ENCODE measurements around the gene NDUFAF4.

The NDUFAF4 gene

DNA sequence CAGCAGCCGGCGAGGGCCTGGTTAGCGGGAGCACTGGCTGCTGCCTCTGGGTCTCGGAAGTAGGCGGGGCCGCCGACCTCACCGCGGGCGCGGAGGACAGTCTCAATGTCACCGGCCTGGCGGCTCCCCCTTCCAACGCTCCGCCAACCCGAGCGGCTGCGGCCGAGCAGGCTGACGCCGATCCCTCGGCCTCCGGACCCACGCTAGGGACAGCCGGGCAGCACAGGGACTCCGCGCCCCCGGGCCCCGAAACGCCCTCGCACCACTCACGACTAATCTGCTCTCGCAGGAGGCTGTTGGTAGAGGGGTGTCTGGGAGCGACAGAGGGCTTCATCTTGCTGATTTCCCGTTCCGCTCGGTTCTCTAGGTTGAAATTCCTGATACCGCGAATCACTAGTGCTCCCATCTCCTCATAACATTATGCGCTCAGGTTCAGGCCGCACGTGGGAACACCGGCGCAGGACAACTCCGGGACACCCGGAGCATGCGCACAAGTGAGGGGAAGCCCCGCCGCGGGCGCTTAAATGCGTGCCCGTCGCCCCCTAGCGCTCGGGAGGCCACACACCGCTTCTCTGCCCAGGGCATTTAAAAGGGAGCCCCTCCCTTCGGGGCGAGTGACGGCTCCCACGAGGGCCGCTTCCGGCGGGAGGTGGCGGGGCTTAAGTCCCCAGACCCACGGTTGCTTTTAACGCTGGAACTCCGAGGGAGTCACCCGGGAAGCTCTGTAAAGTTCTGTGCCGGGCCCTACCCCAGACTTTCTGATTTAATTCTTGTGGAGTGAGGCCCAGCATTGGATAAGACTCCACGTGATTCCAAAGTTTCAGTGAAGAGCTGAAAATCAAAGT, at the start of gene NDUFAF4:
TSS of gene NDUFAF4 (minus strand) at position 496 of the 845 bp plus-strand sequence. CDS start at position 406, 90 bp downstream.
- DNase-seq (ENCODE audit: low spot score), result peak; percentile 95
- Mint-ChIP-seq H3K4me3 (peak within 1 kb of the TSS; percentile 83), H3K9me3 (no peaks in the 10 kb centered on the region), H3K4me1 (ENCODE audit: low read depth) (peaks cover 16% of the 10 kb centered on the region), H3K27me3 (ENCODE audit: low read depth) (peaks cover 5% of the 10 kb centered on the region), H3K27ac (peak within 1 kb of the TSS; percentile 94), H3K36me3 (ENCODE audit: low read depth) (peaks cover 14% of the 10 kb centered on the region)

DNA sequence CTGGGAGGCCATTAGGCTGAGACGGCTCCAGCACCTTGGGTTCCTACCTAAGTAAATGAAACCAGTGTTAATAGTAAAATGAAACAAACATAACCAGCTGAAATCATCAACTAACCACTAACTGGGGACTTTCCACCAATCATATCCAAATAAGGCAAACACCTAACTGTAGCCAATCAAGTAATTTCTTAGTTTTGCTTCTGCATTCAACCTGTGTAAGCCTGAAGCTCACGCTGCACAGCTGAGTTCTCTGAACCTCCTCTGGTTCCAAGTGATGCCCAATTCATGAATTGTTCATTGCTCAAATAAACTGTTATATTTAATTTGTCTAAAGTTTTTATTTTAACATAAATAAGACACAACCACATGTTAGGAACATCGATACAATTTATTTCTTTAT, 49.4 kb upstream of the NDUFAF4 start:
- no peak for DNase-seq (ENCODE audit: low spot score)
- peaks cover 9% of the 10 kb centered on the region for H3K4me1 Mint-ChIP-seq (ENCODE audit: low read depth)

DNA sequence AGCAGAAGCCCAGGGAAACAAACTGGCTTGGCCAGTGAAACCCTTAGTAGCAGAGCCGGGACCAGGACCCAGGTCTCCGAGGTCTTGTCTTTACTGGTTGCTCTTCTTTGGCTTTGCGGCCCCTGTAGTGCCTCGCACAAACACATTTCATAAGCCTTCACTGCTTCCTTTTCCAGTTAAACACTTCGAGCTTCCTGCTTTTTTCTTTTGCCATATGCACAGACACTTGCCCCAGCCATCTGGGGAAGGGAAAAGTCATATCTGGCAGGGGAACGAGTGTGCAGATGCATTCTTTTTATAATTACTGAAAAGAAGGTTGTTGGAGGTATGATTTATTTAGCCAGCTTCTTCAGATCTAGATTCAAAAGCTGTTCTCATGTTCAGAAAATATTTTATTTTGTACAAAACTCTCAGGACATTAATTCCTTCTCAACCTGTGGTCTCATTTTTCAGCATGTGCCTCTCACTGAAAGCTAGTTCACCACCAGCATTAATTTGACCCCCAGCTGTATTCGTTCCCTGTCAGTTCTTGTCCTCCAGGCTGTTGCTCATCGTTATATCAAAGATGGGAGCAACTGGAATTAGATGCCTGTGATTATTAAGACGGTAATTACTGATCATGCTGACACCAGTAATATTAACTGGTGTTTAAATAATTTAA, 46.0 kb upstream of the NDUFAF4 start:
- H3K27ac Mint-ChIP-seq, result no peak overlapping the region
- no peak overlapping the region for H3K4me3 Mint-ChIP-seq
- no peak for DNase-seq (ENCODE audit: low spot score)
- no peaks in the 10 kb centered on the region for H3K27me3 Mint-ChIP-seq (ENCODE audit: low read depth)
- H3K4me1 Mint-ChIP-seq (ENCODE audit: low read depth), result peaks cover 23% of the 10 kb centered on the region
- no peaks in the 10 kb centered on the region for H3K9me3 Mint-ChIP-seq
- peaks cover 3% of the 10 kb centered on the region for H3K36me3 Mint-ChIP-seq (ENCODE audit: low read depth)

More for the DNA sequence above, 49.4 kb upstream of the NDUFAF4 start:
- Mint-ChIP-seq H3K27ac (no peak overlapping the region), H3K27me3 (ENCODE audit: low read depth) (no peaks in the 10 kb centered on the region), H3K9me3 (no peaks in the 10 kb centered on the region), H3K4me3 (no peak overlapping the region), H3K36me3 (ENCODE audit: low read depth) (peaks cover 3% of the 10 kb centered on the region)

DNA sequence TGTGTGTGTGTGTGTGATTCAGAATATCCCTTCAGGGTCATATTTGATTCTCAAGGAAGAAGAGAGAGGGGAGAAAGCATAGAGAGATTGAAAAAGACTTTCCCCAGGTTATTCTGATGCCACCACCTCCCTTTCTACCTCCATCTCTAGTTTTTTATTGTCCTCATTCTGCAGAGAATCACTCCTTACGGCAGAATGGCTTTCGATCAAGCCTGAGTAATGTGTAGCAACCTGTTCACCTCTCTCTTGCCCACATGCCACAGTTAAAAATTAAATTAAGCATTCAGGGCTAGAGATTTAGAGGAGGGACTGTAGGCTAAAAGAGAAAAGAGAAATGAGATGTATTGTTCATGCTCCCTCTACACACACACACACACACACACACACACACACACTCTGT, 45.0 kb upstream of the NDUFAF4 start:
- Mint-ChIP-seq H3K27ac (no peak overlapping the region), H3K4me3 (no peak overlapping the region), H3K27me3 (ENCODE audit: low read depth) (no peaks in the 10 kb centered on the region), H3K4me1 (ENCODE audit: low read depth) (peaks cover 23% of the 10 kb centered on the region), H3K9me3 (no peaks in the 10 kb centered on the region), H3K36me3 (ENCODE audit: low read depth) (peaks cover 3% of the 10 kb centered on the region)
- no peak for DNase-seq (ENCODE audit: low spot score)

DNA sequence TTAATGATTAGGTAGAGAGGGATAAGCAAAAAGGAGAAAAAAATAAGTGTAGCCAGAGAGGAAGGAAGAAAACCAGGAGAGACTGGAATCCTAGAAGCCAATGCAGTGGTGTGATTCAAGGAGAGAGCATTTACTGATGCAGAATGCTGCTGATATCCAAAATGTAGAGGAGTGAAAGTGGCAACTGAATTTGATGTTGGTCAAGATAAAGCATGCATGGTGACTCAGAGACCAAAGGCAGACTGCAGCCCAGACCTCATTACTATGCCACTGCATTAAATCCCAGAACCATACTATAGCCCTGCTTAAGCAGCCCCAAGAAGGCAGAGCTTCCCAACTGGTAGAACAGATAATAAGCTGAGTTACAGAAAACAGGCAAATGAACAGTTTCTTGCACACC, 42.6 kb upstream of the NDUFAF4 start:
- Mint-ChIP-seq H3K4me1 (ENCODE audit: low read depth) (peaks cover 15% of the 10 kb centered on the region), H3K9me3 (no peaks in the 10 kb centered on the region), H3K36me3 (ENCODE audit: low read depth) (no peaks in the 10 kb centered on the region), H3K27ac (no peak overlapping the region), H3K4me3 (no peak overlapping the region), H3K27me3 (ENCODE audit: low read depth) (no peaks in the 10 kb centered on the region)
- DNase-seq (ENCODE audit: low spot score), result no peak

DNA sequence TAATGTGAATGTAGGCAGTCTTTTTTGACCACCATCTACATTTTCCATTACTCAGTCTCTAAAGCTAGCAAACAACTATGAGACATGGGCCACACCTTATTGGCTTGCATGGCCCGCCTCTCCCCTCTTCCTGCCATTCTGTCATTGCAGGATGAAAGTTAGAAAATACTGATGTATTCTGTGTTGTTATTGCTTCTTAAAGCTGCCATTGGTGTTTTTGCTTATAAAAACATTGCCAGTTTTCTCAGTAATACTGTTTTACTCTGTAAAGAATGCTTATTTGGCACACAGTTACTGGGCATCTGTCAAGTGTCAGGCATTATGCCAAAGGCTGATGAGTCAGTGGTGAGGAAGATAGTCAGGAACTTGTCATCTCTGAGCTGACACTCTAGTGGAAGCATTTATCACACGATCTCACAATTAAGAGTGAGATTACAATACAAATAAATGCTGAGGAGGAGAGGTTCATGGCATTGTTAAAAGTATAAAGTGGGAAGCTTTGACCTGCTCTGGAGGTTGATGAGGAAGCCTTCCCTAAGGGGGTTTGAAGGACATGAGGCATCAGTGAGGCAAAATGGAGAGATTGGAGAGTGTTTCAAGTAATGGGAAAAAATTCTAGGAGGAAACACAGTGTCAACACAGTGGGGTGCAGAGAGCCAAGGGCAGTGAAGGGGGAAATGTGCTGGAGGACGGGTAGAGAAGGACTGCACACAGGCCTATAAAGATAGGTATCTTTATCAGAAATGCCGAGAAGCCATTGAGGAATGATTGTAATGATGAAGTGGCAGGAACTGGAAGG, 41.5 kb upstream of the NDUFAF4 start:
- Mint-ChIP-seq H3K27ac (no peak overlapping the region), H3K9me3 (no peaks in the 10 kb centered on the region), H3K36me3 (ENCODE audit: low read depth) (no peaks in the 10 kb centered on the region), H3K4me3 (no peak overlapping the region), H3K27me3 (ENCODE audit: low read depth) (no peaks in the 10 kb centered on the region), H3K4me1 (ENCODE audit: low read depth) (peaks cover 15% of the 10 kb centered on the region)
- no peak for DNase-seq (ENCODE audit: low spot score)

DNA sequence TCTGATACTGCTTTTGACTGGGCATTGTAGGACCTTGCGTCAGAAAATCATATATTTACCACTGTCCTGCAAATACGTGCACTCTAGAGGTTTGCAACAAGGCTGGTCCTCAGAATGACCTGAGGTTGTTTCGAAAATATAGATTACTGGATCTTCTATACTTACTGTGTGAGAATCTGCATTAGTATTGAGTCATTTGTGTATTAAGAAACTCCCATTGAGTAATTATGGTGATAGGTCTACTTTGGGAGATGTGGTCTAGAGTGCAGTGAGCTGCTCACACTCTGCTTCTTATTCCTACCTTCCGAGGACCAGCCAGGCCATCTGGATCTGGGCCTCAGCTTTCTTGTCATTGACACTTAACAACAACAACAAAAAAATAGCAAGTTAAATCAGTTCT, 36.4 kb upstream of the NDUFAF4 start:
- Mint-ChIP-seq H3K36me3 (ENCODE audit: low read depth) (no peaks in the 10 kb centered on the region), H3K9me3 (no peaks in the 10 kb centered on the region), H3K4me3 (no peak overlapping the region), H3K27me3 (ENCODE audit: low read depth) (no peaks in the 10 kb centered on the region), H3K27ac (no peak overlapping the region), H3K4me1 (ENCODE audit: low read depth) (peaks cover 1% of the 10 kb centered on the region)
- no peak for DNase-seq (ENCODE audit: low spot score)

DNA sequence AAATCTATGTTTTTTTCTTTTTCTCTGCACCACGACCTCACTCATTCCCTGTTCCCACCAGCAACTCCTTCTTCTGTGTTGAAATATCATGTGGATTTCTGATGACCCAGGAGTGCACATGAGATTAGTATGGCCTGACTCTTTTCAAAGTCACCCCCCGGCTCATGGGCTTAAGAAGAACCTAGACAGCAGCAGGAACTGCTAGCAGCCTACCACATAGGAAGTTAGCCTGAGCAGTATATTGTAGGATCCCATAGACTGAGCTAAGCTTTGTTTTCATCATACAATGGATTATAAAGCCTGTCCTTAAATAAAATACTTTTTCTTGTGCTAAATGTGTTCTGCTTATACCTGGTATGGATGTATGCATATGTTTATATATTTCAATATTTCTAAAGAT, 33.5 kb upstream of the NDUFAF4 start:
- no peak overlapping the region for H3K27ac Mint-ChIP-seq
- H3K4me1 Mint-ChIP-seq (ENCODE audit: low read depth), result peaks cover 2% of the 10 kb centered on the region
- no peaks in the 10 kb centered on the region for H3K36me3 Mint-ChIP-seq (ENCODE audit: low read depth)
- H3K4me3 Mint-ChIP-seq, result no peak overlapping the region
- peaks cover 13% of the 10 kb centered on the region for H3K27me3 Mint-ChIP-seq (ENCODE audit: low read depth)
- H3K9me3 Mint-ChIP-seq, result no peaks in the 10 kb centered on the region
- DNase-seq (ENCODE audit: low spot score), result no peak

DNA sequence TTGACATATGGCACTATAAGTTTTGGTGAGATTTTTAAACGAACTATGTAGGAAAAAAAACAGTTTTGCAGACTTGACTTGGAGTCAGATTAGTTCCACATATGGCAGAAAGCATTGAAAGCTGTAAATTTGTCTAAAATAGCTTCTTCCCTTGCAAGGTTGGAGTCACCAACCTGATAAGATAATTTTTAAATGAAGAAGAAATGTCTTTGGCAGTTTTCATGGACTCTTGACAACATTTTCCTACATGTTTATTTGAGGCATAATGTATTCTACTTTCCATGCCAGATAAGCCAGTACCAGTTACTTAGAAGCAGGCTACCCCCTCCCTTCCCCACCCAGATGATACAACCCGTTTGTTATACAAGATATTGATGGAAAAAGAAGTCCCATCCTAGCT, 32.0 kb upstream of the NDUFAF4 start:
- Mint-ChIP-seq H3K9me3 (no peaks in the 10 kb centered on the region), H3K4me1 (ENCODE audit: low read depth) (peaks cover 7% of the 10 kb centered on the region)
- DNase-seq (ENCODE audit: low spot score), result no peak

DNA sequence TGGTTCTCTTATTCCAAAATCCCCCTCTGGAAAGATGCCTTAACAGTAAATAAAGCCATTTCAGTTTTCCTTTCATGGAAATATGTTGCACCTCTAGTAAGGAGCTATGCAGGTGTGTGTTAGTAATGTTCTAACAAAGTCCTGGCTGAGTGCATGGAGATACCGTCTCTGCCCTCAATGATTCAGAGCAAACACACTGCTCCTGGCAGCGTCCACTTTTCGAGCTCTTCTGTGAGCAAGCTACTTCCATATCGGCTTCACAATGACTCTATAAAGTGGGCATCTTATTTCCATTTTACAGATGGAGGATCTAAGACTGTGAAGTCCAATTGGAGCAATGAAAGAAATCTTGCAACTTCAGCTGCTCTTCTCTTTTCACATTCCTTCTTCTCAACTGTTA, 30.0 kb upstream of the NDUFAF4 start:
- H3K27ac Mint-ChIP-seq, result no peak overlapping the region
- no peaks in the 10 kb centered on the region for H3K36me3 Mint-ChIP-seq (ENCODE audit: low read depth)
- H3K27me3 Mint-ChIP-seq (ENCODE audit: low read depth), result peaks cover 15% of the 10 kb centered on the region
- DNase-seq (ENCODE audit: low spot score), result no peak
- H3K4me1 Mint-ChIP-seq (ENCODE audit: low read depth), result peaks cover 16% of the 10 kb centered on the region
- no peaks in the 10 kb centered on the region for H3K9me3 Mint-ChIP-seq
- H3K4me3 Mint-ChIP-seq, result no peak overlapping the region

More for the DNA sequence above, 32.0 kb upstream of the NDUFAF4 start:
- Mint-ChIP-seq H3K27ac (no peak overlapping the region), H3K4me3 (no peak overlapping the region), H3K36me3 (ENCODE audit: low read depth) (no peaks in the 10 kb centered on the region), H3K27me3 (ENCODE audit: low read depth) (peaks cover 15% of the 10 kb centered on the region)

DNA sequence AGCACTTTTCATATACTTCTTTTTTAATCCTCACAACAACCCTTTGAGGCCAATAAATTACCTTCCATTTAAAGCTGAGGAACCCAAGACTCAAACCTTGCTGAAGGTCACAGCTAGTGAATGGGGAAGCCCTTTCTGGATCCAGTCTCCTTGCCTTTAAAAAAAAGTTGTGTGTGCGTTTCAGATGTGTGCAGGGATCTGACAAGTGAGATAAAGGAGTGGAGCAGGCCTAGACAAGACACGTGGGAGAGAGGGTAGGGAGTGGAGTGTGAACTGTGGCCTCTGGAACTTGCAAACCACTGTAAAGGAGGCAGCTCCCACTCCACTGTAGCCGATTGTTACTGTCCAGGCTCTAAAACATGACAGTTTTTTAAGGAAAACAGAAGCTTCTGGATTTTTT, 28.7 kb upstream of the NDUFAF4 start:
- H3K4me3 Mint-ChIP-seq, result peak overlapping the region; percentile 96
- H3K27me3 Mint-ChIP-seq (ENCODE audit: low read depth), result peaks cover 15% of the 10 kb centered on the region
- no peak for DNase-seq (ENCODE audit: low spot score)
- H3K36me3 Mint-ChIP-seq (ENCODE audit: low read depth), result no peaks in the 10 kb centered on the region
- H3K4me1 Mint-ChIP-seq (ENCODE audit: low read depth), result peaks cover 26% of the 10 kb centered on the region
- no peaks in the 10 kb centered on the region for H3K9me3 Mint-ChIP-seq
- no peak overlapping the region for H3K27ac Mint-ChIP-seq

DNA sequence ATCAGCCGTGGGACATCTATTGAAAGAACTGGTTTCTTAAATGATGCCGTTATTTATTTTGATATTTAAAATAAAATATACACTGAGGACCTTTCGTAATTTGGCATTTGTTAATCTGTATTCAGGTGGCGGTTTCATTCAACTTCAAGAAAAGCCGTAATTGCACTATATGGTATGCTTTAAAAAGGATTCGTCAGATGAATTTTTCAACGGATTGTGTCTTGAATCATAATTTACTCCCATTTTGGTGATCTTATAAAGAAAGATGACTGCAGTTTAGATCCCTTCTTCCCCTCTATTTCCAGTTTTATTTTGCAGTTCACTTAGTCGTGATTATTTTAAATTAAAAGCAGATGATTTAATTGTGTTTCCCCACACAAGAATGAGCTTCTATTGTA, 27.6 kb upstream of the NDUFAF4 start:
- Mint-ChIP-seq H3K36me3 (ENCODE audit: low read depth) (no peaks in the 10 kb centered on the region), H3K4me3 (peak overlapping the region; percentile 96), H3K27me3 (ENCODE audit: low read depth) (peaks cover 15% of the 10 kb centered on the region), H3K27ac (peak overlapping the region; percentile 89), H3K9me3 (no peaks in the 10 kb centered on the region), H3K4me1 (ENCODE audit: low read depth) (peaks cover 29% of the 10 kb centered on the region)
- no peak for DNase-seq (ENCODE audit: low spot score)

DNA sequence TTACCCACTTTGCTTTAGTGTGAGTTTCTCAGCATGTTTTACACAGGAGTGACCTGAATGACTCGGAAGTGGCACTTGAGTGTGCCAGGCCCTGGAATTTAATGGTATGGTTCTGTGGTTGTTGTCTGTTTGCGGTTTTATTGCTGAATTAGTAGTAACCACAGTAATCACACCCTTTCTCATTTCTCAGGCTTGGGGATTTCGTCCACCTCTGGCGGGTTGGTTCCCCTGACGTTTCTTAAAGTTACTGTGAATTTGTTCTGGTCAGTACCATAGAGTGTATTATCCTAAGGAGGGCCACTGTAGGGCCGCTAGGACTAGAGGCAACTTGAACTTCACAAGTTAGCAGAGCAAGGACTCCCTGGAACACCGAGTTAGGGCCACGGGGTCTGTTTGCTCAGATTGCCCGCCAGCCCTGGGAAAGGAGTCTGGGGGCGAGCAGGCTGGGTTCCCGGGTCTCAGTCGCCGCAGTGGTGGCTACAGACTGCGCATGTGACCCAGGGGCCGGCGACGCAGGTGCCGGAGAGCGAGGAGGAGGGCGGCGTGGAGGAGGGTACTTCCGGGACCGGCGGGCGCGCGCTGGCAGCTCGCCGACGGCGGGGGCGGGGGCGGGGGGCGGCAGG, 26.3 kb upstream of the NDUFAF4 start:
- peaks cover 17% of the 10 kb centered on the region for H3K27me3 Mint-ChIP-seq (ENCODE audit: low read depth)
- DNase-seq (ENCODE audit: low spot score), result no peak
- H3K27ac Mint-ChIP-seq, result peak overlapping the region; percentile 90
- no peaks in the 10 kb centered on the region for H3K9me3 Mint-ChIP-seq
- H3K4me1 Mint-ChIP-seq (ENCODE audit: low read depth), result peaks cover 29% of the 10 kb centered on the region
- no peaks in the 10 kb centered on the region for H3K36me3 Mint-ChIP-seq (ENCODE audit: low read depth)
- peak overlapping the region; percentile 88 for H3K4me3 Mint-ChIP-seq

All from T-helper 2 cell treated with Interferon-gamma antibody and Interleukin-4, amounts not matched to agents 5 μg/mL and 100 μg/mL, for 36 hours (primary cell).